ENCODE measurements around the gene RGL2.

Gene RGL2

DNA sequence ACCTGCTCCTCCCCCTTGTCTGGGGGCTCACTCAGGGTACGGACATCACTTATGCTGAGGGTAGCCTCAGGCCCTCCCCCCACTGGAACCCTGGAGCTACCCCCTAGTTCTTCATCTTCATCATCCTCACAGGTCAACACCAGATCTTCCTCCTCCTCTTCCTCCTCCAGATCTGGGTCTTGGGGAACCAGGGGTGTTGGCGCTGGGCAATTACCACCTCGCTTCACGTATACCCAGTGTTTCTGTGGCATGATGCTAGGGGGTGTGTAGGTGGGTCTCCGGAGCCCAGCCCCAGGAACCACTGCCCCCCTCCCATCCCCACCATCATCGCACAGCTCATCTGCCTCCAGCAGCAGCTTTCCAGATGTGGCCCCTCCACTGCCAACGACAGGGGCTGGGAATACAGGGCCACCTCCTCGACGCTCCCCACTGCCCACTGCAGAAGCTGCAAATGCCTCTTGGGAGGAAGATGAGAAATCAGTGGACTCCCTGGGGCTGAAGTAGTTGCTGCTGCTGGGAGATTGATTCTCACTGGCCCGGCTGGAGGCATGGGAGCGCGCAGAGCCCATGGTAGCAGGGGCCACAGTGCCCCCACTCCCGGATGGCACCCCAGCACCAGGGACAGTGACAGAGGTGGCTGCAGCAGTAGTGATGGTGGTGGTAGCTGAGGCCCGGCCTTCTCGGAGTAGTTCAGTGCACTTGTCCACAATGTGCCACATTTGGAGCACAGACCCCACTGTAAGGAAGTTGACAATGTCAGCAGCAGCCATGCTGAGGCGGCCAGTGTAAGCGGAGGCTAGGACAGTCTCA, 17.3 kb upstream of the RGL2 start:
- no peaks in the 10 kb centered on the region for H3K9me3 ChIP-seq (ENCODE audit: insufficient read depth, low read depth, low read length)
- peaks cover 25% of the 10 kb centered on the region for H3K4me1 ChIP-seq (ENCODE audit: insufficient read depth, low read length)
- H3K9ac ChIP-seq (ENCODE audit: low read depth, low read length) = no peak overlapping the region
- H3K4me3 ChIP-seq (ENCODE audit: low read length) = no peak overlapping the region
- peaks cover 9% of the 10 kb centered on the region for H3K27me3 ChIP-seq (ENCODE audit: insufficient read depth, low read length)
- peaks cover 32% of the 10 kb centered on the region for H3K36me3 ChIP-seq (ENCODE audit: insufficient read depth, low read depth, low read length)
- H3K27ac ChIP-seq (ENCODE audit: low read length) = no peak overlapping the region

DNA sequence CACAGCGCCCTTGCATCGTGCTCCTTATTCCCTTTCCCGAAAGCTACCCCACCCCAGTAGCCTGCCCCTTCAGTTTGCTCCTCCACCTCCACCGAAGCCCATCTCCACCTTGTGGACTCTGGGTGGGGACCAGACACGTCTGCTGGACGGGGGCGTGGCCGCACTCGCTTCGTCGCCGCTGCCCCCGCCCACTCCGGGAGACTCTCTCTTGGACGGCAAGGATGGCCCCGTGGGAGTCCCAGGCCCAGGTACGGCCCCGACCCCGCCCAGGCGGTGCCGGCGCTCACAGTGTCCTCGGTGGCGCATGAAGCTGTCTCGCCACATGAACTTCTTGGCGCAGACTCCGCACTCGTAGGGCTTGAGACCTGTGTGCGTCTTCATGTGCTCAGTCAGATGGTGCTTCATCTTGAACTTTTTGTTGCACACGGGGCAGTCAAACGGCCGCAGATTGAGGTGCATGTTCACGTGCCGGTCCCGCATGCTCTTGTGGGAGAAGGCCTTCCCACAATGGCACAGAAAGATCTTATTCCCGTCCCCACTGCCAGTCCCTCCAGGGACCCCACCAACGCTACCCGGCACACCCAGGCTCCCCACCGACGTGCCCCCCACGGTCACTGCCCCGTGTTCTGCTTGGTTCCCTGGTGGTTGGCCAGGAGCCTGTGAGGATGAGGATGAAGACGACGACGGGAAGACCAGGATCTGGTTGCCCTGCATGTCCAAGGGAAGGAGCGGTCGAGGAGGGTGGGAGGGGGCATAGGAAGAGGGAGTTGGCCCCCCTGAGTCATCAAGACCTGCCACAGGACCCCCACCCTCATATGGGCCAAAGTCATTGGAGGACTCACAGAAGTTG, 16.4 kb upstream of the RGL2 start:
- peak overlapping the region; percentile 88 for H3K4me3 ChIP-seq (ENCODE audit: low read length)
- H3K4me1 ChIP-seq (ENCODE audit: insufficient read depth, low read length) = peaks cover 23% of the 10 kb centered on the region; the same call in 1 of the 2 replicates
- H3K36me3 ChIP-seq (ENCODE audit: insufficient read depth, low read depth, low read length) = peaks cover 24% of the 10 kb centered on the region
- H3K9ac ChIP-seq (ENCODE audit: low read depth, low read length) = peak overlapping the region; percentile 80; the same call in 1 of the 2 replicates
- H3K27ac ChIP-seq (ENCODE audit: low read length) = no peak overlapping the region
- H3K27me3 ChIP-seq (ENCODE audit: insufficient read depth, low read length) = peaks cover 9% of the 10 kb centered on the region
- H3K9me3 ChIP-seq (ENCODE audit: insufficient read depth, low read depth, low read length) = no peaks in the 10 kb centered on the region

DNA sequence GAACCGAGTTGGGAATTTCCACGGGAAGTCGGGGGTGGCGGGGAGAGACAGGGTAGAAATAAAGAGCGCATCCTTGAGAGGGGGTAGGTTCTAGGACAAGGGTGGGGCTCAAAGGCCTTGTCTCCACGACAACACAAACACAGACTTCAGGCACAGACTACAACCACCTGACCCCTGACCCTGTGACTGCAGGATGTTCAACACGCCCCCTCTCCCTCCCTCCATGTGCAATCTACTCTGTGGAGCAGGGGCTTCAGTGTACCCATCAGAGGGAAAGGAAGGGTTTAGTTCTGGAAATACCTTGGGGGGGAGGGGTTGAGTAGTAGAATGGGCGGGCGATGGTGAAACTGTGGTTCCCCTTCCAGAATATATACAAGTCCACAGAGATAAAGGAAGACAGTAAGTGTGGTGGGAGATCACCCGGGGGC, 15.8 kb upstream of the RGL2 start:
- H3K4me3 ChIP-seq (ENCODE audit: low read length) = peak overlapping the region; percentile 88
- peaks cover 9% of the 10 kb centered on the region for H3K27me3 ChIP-seq (ENCODE audit: insufficient read depth, low read length)
- no peaks in the 10 kb centered on the region for H3K9me3 ChIP-seq (ENCODE audit: insufficient read depth, low read depth, low read length)
- H3K27ac ChIP-seq (ENCODE audit: low read length) = no peak overlapping the region
- H3K36me3 ChIP-seq (ENCODE audit: insufficient read depth, low read depth, low read length) = peaks cover 17% of the 10 kb centered on the region
- peak overlapping the region; percentile 80; the same call in 1 of the 2 replicates for H3K9ac ChIP-seq (ENCODE audit: low read depth, low read length)
- peaks cover 23% of the 10 kb centered on the region; the same call in 1 of the 2 replicates for H3K4me1 ChIP-seq (ENCODE audit: insufficient read depth, low read length)

DNA sequence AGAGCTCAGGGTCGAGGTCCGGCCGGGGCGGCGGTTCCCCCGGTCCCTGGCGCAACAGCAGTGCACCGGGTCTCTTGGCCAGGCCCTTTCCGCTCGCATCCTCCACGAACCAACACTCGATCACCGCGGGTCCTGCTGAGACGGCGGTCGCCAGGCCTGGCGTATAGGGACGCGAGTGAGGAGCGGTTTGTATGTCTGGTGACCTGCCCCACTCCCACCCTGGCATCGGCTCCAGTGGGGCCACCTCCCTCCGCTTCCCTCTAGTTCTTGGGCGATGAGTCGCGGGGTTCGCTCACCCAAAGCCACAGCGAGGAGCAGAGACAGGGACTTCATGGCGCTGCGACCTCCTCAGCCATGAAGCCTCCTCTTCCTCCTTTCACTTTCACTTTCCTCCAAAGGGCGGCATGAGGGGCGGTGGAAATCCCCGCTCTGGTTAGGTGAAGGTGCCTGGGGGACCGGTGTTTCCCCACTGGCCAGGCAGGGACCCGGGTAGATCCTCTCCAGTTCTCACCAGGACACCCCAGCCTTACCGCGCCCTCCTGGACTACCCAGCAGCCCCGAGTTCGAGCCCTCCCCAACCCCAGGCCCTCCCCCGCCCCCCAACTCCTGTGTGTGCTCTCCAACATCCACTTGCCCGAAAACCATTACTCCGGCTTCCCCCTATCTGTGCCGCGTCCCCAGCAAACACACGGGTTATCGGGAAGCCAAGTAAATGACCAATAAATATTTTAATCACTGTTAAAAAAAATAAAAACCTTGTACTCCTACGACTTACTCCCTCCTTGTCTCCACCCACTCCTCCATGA, 15.2 kb upstream of the RGL2 start, which contains the start of gene TAPBP:
Gene TAPBP (minus strand): TSS at position 370 of the 806 bp plus-strand sequence. CDS start 37 bp downstream, at position 333.
- H3K27ac ChIP-seq (ENCODE audit: low read length) = no peak within 1 kb of the TSS
- H3K4me3 ChIP-seq (ENCODE audit: low read length) = peak within 1 kb of the TSS; percentile 88
- H3K9me3 ChIP-seq (ENCODE audit: insufficient read depth, low read depth, low read length) = no peaks in the 10 kb centered on the region
- peaks cover 20% of the 10 kb centered on the region; the same call in 1 of the 2 replicates for H3K4me1 ChIP-seq (ENCODE audit: insufficient read depth, low read length)
- peak within 1 kb of the TSS; percentile 80; the same call in 1 of the 2 replicates for H3K9ac ChIP-seq (ENCODE audit: low read depth, low read length)
- peaks cover 11% of the 10 kb centered on the region for H3K36me3 ChIP-seq (ENCODE audit: insufficient read depth, low read depth, low read length)
- peaks cover 9% of the 10 kb centered on the region for H3K27me3 ChIP-seq (ENCODE audit: insufficient read depth, low read length)

DNA sequence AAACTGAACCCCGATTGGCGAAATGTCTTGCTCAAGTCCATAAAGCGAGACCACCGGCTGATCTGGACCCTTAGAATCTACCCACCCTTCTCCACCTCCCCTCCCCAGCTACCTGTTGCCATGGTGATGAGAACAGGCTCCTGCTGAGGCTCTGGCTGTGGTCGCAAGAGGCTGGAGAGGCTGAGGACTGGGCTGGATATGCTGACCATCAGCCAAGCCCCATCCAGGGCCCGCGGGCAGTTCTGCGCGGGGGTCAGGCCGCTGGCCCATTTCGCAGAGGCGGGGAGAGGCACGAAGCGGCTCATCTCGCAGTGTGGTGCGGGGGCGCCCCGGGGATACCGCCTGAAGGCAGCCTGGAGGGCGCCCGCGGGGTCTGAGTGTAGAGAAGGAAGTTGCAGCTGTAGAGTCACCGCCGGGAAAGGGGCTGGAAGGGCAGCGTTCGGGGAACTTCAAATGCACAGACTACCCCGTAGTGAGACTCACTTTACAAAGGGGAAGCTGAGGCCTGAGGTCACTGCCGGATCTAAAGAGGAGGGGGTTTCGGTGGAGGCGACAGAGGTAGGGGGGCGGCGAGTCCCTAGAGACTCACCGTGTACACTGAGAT, 14.5 kb upstream of the RGL2 start:
- Histone ChIP-seq H3K27ac (ENCODE audit: low read length) (no peak overlapping the region), H3K9me3 (ENCODE audit: insufficient read depth, low read depth, low read length) (no peaks in the 10 kb centered on the region), H3K4me3 (ENCODE audit: low read length) (peak overlapping the region; percentile 88), H3K36me3 (ENCODE audit: insufficient read depth, low read depth, low read length) (0 out of 2 replicates have a peak, but pooled peaks cover 5% of the 10 kb centered on the region), H3K4me1 (ENCODE audit: insufficient read depth, low read length) (peaks cover 14% of the 10 kb centered on the region; the same call in 1 of the 2 replicates), H3K9ac (ENCODE audit: low read depth, low read length) (peak overlapping the region; percentile 80; the same call in 1 of the 2 replicates), H3K27me3 (ENCODE audit: insufficient read depth, low read length) (peaks cover 9% of the 10 kb centered on the region)

DNA sequence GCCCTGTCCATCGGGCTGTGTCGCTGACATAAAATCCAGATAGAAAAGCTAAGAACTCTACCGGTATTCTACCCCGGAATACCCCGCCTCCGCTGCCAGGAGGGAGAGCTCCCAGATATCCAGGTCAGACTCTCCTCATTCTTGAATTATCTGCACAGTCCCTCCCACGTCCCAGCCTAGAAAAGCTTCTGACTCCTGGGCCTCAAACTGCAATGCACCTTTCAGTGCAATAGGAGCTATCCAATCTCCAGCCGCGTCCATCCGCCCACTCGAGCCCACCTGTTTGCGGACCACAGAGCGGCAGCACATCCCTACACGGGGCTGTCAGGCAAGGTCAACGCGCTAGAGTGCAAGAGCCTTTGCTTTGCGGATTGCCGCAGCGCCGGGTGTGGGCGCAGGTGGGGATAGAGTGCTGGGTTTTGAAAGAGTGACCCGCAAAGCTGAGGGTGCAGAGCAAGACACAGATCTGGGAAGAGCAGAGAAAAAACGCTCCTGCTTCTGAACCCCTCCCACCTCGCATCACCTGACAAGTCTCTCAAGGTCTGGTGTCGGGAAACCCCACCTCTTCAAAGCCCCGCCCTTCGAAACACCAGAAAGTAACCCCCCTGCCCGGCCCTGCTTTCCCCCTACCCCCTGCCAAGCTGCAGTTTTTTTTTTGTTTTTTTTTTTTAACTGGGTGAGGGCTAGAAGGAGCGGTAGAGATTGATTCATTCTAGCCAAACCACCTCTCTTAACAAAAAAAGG, 13.8 kb upstream of the RGL2 start:
- 0 out of 2 replicates have a peak, but pooled peaks cover 5% of the 10 kb centered on the region for H3K36me3 ChIP-seq (ENCODE audit: insufficient read depth, low read depth, low read length)
- peak overlapping the region; percentile 80; the same call in 1 of the 2 replicates for H3K9ac ChIP-seq (ENCODE audit: low read depth, low read length)
- H3K27me3 ChIP-seq (ENCODE audit: insufficient read depth, low read length) = peaks cover 9% of the 10 kb centered on the region
- no peak overlapping the region for H3K27ac ChIP-seq (ENCODE audit: low read length)
- H3K9me3 ChIP-seq (ENCODE audit: insufficient read depth, low read depth, low read length) = no peaks in the 10 kb centered on the region
- H3K4me3 ChIP-seq (ENCODE audit: low read length) = peak overlapping the region; percentile 88
- peaks cover 14% of the 10 kb centered on the region; the same call in 1 of the 2 replicates for H3K4me1 ChIP-seq (ENCODE audit: insufficient read depth, low read length)

DNA sequence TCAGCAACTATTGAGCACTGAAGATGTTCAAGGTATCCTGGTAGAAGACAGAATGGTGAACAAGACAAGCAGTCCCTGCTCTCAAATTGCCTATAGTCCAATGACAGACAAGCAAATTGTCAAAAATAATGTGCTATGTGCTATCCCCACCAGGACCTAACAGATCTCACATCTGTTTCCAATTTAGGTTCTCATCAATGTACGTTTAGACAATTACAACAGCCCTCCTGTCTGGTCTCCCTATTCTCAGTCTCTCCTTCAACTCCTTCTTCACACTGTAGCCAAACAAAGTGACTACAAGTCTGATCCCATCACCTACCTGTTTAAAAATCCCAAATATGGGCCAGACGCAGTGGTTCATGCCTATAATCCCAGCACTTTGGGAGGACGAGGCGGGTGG, 7.6 kb upstream of the RGL2 start:
- no peak overlapping the region for H3K9ac ChIP-seq (ENCODE audit: low read depth, low read length)
- H3K27ac ChIP-seq (ENCODE audit: low read length) = no peak overlapping the region
- H3K4me1 ChIP-seq (ENCODE audit: insufficient read depth, low read length) = no peaks in the 10 kb centered on the region
- peaks cover 5% of the 10 kb centered on the region; the same call in 1 of the 2 replicates for H3K36me3 ChIP-seq (ENCODE audit: insufficient read depth, low read depth, low read length)
- H3K27me3 ChIP-seq (ENCODE audit: insufficient read depth, low read length) = no peaks in the 10 kb centered on the region
- no peaks in the 10 kb centered on the region for H3K9me3 ChIP-seq (ENCODE audit: insufficient read depth, low read depth, low read length)
- H3K4me3 ChIP-seq (ENCODE audit: low read length) = no peak overlapping the region

DNA sequence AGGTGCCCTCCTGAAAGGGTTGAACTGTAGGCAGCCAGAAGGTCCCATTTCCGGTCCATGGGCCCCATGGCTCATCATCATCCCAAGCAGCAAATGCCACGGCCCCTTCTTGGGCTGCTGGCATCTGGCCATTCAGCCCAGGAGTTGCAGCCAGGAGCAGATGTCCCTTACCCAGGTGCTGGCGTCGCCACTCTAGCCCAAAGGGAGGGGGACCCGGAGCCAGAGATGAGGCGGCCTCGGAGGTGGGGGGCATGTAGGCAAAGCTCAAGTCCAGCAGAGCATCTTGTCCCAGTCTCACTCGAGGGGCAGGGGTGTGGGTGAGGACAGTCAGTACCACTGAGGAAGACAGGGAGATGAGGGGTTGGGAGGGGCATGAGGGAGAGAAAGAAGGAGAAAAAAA, 6.3 kb upstream of the RGL2 start:
- H3K27me3 ChIP-seq (ENCODE audit: insufficient read depth, low read length) = no peaks in the 10 kb centered on the region
- no peaks in the 10 kb centered on the region for H3K9me3 ChIP-seq (ENCODE audit: insufficient read depth, low read depth, low read length)
- H3K4me1 ChIP-seq (ENCODE audit: insufficient read depth, low read length) = no peaks in the 10 kb centered on the region
- H3K27ac ChIP-seq (ENCODE audit: low read length) = no peak overlapping the region
- H3K9ac ChIP-seq (ENCODE audit: low read depth, low read length) = no peak overlapping the region
- peaks cover 5% of the 10 kb centered on the region; the same call in 1 of the 2 replicates for H3K36me3 ChIP-seq (ENCODE audit: insufficient read depth, low read depth, low read length)
- H3K4me3 ChIP-seq (ENCODE audit: low read length) = no peak overlapping the region

DNA sequence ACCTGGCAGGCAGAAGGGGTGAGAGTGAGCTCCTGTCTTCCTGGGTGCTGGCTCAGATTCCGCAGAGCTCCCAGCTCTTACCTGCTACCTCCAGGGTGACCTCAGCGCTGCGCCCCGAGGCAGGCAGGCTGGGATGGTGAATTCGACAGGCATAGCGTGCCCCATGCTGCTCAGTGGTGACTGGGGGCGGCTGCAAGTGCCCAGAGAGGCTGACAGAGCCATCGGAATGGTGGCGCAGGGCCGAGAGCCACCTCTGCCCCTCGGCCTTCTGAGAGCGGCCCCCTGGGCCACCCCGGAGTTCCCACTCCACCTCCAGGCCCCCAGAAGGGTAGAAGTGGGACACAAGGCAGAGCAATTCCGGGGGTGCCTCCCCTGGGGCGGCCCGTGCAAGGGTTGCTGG, 5.5 kb upstream of the RGL2 start:
- H3K9ac ChIP-seq (ENCODE audit: low read depth, low read length) = no peak overlapping the region
- no peak overlapping the region for H3K4me3 ChIP-seq (ENCODE audit: low read length)
- H3K27me3 ChIP-seq (ENCODE audit: insufficient read depth, low read length) = no peaks in the 10 kb centered on the region
- H3K36me3 ChIP-seq (ENCODE audit: insufficient read depth, low read depth, low read length) = peaks cover 5% of the 10 kb centered on the region; the same call in 1 of the 2 replicates
- H3K4me1 ChIP-seq (ENCODE audit: insufficient read depth, low read length) = no peaks in the 10 kb centered on the region
- H3K9me3 ChIP-seq (ENCODE audit: insufficient read depth, low read depth, low read length) = no peaks in the 10 kb centered on the region
- H3K27ac ChIP-seq (ENCODE audit: low read length) = no peak overlapping the region

DNA sequence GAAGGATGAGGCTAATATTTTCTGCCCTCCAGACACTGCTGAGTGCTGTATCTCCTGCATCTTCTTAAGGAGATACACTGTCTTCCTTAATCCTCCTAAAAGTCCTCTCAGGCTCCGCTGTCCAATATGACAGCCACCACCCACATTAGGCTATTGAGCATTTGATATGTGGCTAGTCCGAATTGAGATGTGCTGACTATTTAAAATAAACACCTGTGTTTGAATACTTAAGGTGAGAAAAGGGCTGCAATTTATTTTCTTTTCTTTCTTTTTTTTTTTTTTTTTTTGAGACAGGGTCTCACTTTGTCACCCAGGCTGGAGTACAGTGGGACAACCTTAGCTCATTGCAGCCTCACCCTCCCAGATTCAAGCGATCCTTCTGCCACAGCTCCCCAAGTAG, 3.1 kb upstream of the RGL2 start:
- peaks cover 5% of the 10 kb centered on the region; the same call in 1 of the 2 replicates for H3K36me3 ChIP-seq (ENCODE audit: insufficient read depth, low read depth, low read length)
- no peaks in the 10 kb centered on the region for H3K4me1 ChIP-seq (ENCODE audit: insufficient read depth, low read length)
- no peak overlapping the region for H3K9ac ChIP-seq (ENCODE audit: low read depth, low read length)
- no peak overlapping the region for H3K27ac ChIP-seq (ENCODE audit: low read length)
- no peaks in the 10 kb centered on the region for H3K27me3 ChIP-seq (ENCODE audit: insufficient read depth, low read length)
- H3K9me3 ChIP-seq (ENCODE audit: insufficient read depth, low read depth, low read length) = no peaks in the 10 kb centered on the region
- H3K4me3 ChIP-seq (ENCODE audit: low read length) = no peak overlapping the region

Measured in iPS-20b (cell line).